ENCODE measurements around the gene LRP8. TPM values are rescaled to one million over a fixed set of nuclear protein-coding genes. Genes with fewer than 3 reads are reported as not detected.

LRP8 gene
- 7.1 and 16.5 TPM in 2 replicates for total RNA-seq (ENCODE audit: low replicate concordance)
- long read RNA-seq, partial matches to known transcripts: 2 of 3 reads
- long read RNA-seq, other reads (novel, unspliced or antisense): 1 of 3 reads

DNA sequence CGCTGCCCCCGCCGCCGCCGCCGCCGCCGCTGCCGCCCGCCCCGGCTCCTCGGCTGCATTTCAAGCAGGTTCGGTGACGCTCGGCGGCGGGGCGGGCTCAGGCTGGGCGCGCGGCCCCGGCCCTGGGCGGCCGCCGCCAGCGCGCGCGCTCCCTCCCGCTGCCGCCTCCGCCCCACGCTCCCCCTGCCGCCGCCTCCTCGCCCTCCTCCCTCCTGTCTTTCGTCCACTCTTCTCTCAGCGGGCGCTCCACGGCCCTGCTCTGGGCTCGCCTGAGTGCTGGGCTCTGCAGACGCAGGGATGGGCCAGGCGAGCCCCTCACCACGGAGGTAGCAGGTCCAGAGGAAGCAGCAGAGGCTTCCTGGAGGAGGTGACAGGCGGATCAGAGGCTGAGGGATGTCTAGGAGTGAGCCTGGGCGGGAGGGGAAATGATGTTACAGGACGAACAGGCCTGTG, at the start of gene LRP8:
Gene LRP8, minus strand, starts transcription at position 62 of the 453 bp plus-strand sequence. CDS start 158 bp downstream, outside the sequence.
- DNase-seq (ENCODE audit: extremely low spot score, unreplicated experiment): peak; percentile 84
- peak within 1 kb of the TSS; percentile 82 for H3K27ac Mint-ChIP-seq
- H3K4me3 Mint-ChIP-seq: peak within 1 kb of the TSS; percentile 94
- H3K4me1 Mint-ChIP-seq (ENCODE audit: unreplicated experiment): peaks cover 9% of the 10 kb centered on the region
- no peak for TF ChIP-seq CTCF (conservative IDR thresholded peaks at IDR 0.05)
- no peaks in the 10 kb centered on the region for H3K9me3 Mint-ChIP-seq
- peaks cover 20% of the 10 kb centered on the region for H3K27me3 Mint-ChIP-seq
- H3K36me3 Mint-ChIP-seq: no peaks in the 10 kb centered on the region

GRCh38 chr1:53377438-53377841, 49.6 kb upstream of the LRP8 start:
- TF ChIP-seq CTCF (conservative IDR thresholded peaks at IDR 0.05): no peak
- no peak overlapping the region for H3K27ac Mint-ChIP-seq
- H3K27me3 Mint-ChIP-seq: peaks cover 27% of the 10 kb centered on the region
- H3K36me3 Mint-ChIP-seq: no peaks in the 10 kb centered on the region
- no peak overlapping the region for H3K4me3 Mint-ChIP-seq
- peak; percentile 51 for DNase-seq (ENCODE audit: extremely low spot score, unreplicated experiment)
- peaks cover 10% of the 10 kb centered on the region for H3K4me1 Mint-ChIP-seq (ENCODE audit: unreplicated experiment)
- no peaks in the 10 kb centered on the region for H3K9me3 Mint-ChIP-seq

DNA sequence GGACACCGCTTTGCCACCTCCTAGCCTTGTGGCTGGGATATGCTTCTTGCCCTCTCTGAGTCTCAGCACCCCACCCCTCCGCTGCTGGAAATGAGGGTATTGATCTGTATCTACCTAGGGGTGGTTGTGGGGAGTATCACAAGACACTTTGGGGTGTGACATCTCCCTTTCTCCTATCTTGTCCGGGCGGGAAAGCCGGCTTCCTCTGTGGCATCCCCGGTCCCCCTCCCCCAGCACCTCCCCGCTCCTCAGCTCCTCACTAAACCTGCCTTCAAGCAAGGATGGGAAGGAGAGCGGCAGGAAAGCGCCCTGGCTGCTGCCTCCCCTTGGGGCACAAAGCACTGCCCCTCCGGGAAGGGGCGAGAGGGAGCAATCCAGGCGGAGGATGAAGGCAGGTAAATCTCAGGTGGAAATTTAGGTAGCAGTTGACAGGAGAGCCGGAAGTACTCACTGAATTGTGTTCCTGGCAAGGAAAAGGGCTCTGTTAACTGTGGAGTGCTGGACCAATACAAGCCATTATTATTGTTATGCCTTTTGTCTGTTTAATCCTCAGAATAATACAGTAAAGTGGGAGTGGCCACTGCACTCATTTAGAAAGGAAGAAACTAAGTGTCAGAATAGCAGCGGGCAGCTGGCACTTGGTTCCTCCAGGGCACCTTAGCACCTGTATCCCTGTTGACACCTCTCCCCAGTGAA, 49.0 kb upstream of the LRP8 start:
- no peaks in the 10 kb centered on the region for H3K9me3 Mint-ChIP-seq
- H3K4me3 Mint-ChIP-seq: no peak overlapping the region
- peaks cover 26% of the 10 kb centered on the region for H3K27me3 Mint-ChIP-seq
- H3K4me1 Mint-ChIP-seq (ENCODE audit: unreplicated experiment): peaks cover 10% of the 10 kb centered on the region
- no peaks in the 10 kb centered on the region for H3K36me3 Mint-ChIP-seq
- DNase-seq (ENCODE audit: extremely low spot score, unreplicated experiment): peak; percentile 36
- H3K27ac Mint-ChIP-seq: no peak overlapping the region
- no peak for TF ChIP-seq CTCF (conservative IDR thresholded peaks at IDR 0.05)

GRCh38 chr1:53376041-53376461, 48.2 kb upstream of the LRP8 start:
- Mint-ChIP-seq H3K27me3 (peaks cover 23% of the 10 kb centered on the region), H3K27ac (no peak overlapping the region), H3K4me3 (no peak overlapping the region), H3K4me1 (ENCODE audit: unreplicated experiment) (peaks cover 10% of the 10 kb centered on the region), H3K9me3 (no peaks in the 10 kb centered on the region), H3K36me3 (no peaks in the 10 kb centered on the region)
- DNase-seq (ENCODE audit: extremely low spot score, unreplicated experiment): peak; percentile 65
- TF ChIP-seq CTCF (conservative IDR thresholded peaks at IDR 0.05): no peak

- DNase-seq (ENCODE audit: extremely low spot score, unreplicated experiment): peak; percentile 64
- H3K4me3 Mint-ChIP-seq: no peak overlapping the region
- no peaks in the 10 kb centered on the region for H3K36me3 Mint-ChIP-seq
- no peak for TF ChIP-seq CTCF (conservative IDR thresholded peaks at IDR 0.05)
- H3K4me1 Mint-ChIP-seq (ENCODE audit: unreplicated experiment): peaks cover 10% of the 10 kb centered on the region
- peaks cover 23% of the 10 kb centered on the region for H3K27me3 Mint-ChIP-seq
- no peaks in the 10 kb centered on the region for H3K9me3 Mint-ChIP-seq
- peak overlapping the region; percentile 6 for H3K27ac Mint-ChIP-seq
Measured at GRCh38 chr1:53375440-53375839, 47.6 kb upstream of the LRP8 start.
